Muscle layer of duodenum (tissue), 2 donors: ENCODE measurements around the gene LONP2.

Experiments used
- H3K27ac ChIP-seq: one replicate; pipeline ENCODE4 v1.7.0; 2013; ENCODE audit warnings: mild to moderate bottlenecking, low read length
- H3K27me3 ChIP-seq: one replicate; pipeline ENCODE4 v1.7.0; 2013; ENCODE audit warnings: low read depth, mild to moderate bottlenecking, control low read depth, low read length
- H3K36me3 ChIP-seq, 2 donors: one replicate each; pipeline ENCODE4 v1.7.0; 2013; ENCODE audit warnings: low read length in 2 of 2, control low read depth in 1 of 2, mild to moderate bottlenecking in 1 of 2; ENCODE audit not compliant: insufficient read depth in 2 of 2, control insufficient read depth in 1 of 2
- H3K4me1 ChIP-seq, 2 donors: one replicate each; pipeline ENCODE4 v1.7.0; 2013; ENCODE audit warnings: low read length in 2 of 2, mild to moderate bottlenecking in 2 of 2, control low read depth in 1 of 2, moderate library complexity in 1 of 2; ENCODE audit not compliant: insufficient read depth in 2 of 2, control insufficient read depth in 1 of 2
- H3K4me3 ChIP-seq, 2 donors: one replicate each; pipeline ENCODE4 v1.7.0; 2013; ENCODE audit warnings: low read length in 2 of 2, low read depth in 1 of 2, mild to moderate bottlenecking in 1 of 2
- H3K9me3 ChIP-seq, 2 donors: one replicate each; pipeline ENCODE4 v1.7.0; 2013; ENCODE audit warnings: low read length in 2 of 2, control low read depth in 1 of 2, mild to moderate bottlenecking in 1 of 2; ENCODE audit not compliant: control insufficient read depth in 1 of 2
- donor health status: healthy.

LONP2 gene

GRCh38 chr16:48271728-48272127, 27.6 kb downstream of the LONP2 start:
- Histone ChIP-seq H3K9me3 (no peaks in the 10 kb centered on the region), H3K27ac (peak overlapping the region; percentile 0), H3K27me3 (no peaks in the 10 kb centered on the region), H3K4me3 (no peak overlapping the region), H3K36me3 (peaks cover 4 to 16% of the 10 kb centered on the region in 2 donors), H3K4me1 (peaks cover 0 to 7% of the 10 kb centered on the region in 2 donors)

- peak overlapping the region; percentile 47 for H3K27ac ChIP-seq
These were observed 28.8 kb downstream of the LONP2 start for GRCh38 chr16:48272837-48273421.

GRCh38 chr16:48274476-48274875, 30.4 kb downstream of the LONP2 start:
- no peak overlapping the region for H3K27ac ChIP-seq
- H3K4me3 ChIP-seq = no peak overlapping the region
- peaks cover 4 to 7% of the 10 kb centered on the region in 2 donors for H3K4me1 ChIP-seq
- no peaks in the 10 kb centered on the region for H3K9me3 ChIP-seq
- H3K27me3 ChIP-seq = no peaks in the 10 kb centered on the region
- peaks cover 4 to 28% of the 10 kb centered on the region in 2 donors for H3K36me3 ChIP-seq

More at GRCh38 chr16:48272837-48273421, 28.8 kb downstream of the LONP2 start:
- no peaks in the 10 kb centered on the region for H3K27me3 ChIP-seq
- H3K36me3 ChIP-seq = peaks cover 4 to 19% of the 10 kb centered on the region in 2 donors
- peaks cover 4 to 7% of the 10 kb centered on the region in 2 donors for H3K4me1 ChIP-seq
- no peak overlapping the region for H3K4me3 ChIP-seq
- no peaks in the 10 kb centered on the region for H3K9me3 ChIP-seq

- peaks cover 4 to 7% of the 10 kb centered on the region in 2 donors for H3K4me1 ChIP-seq
These were observed 32.0 kb downstream of the LONP2 start for GRCh38 chr16:48276102-48276501.

GRCh38 chr16:48277158-48277557, 33.1 kb downstream of the LONP2 start:
- Histone ChIP-seq H3K27ac (no peak overlapping the region), H3K9me3 (no peaks in the 10 kb centered on the region), H3K4me1 (peaks cover 3 to 4% of the 10 kb centered on the region in 2 donors)

More at GRCh38 chr16:48276102-48276501, 32.0 kb downstream of the LONP2 start:
- Histone ChIP-seq H3K27me3 (no peaks in the 10 kb centered on the region), H3K4me3 (no peak overlapping the region), H3K9me3 (no peaks in the 10 kb centered on the region), H3K27ac (peak overlapping the region; percentile 7), H3K36me3 (peaks cover 0 to 26% of the 10 kb centered on the region in 2 donors)

GRCh38 chr16:48279199-48279598, 35.1 kb downstream of the LONP2 start:
- H3K4me3 ChIP-seq = no peak overlapping the region
- H3K9me3 ChIP-seq = no peaks in the 10 kb centered on the region
- H3K36me3 ChIP-seq = peaks cover 0 to 27% of the 10 kb centered on the region in 2 donors
- peaks cover 4 to 5% of the 10 kb centered on the region in 2 donors for H3K4me1 ChIP-seq
- no peak overlapping the region for H3K27ac ChIP-seq
- H3K27me3 ChIP-seq = no peaks in the 10 kb centered on the region

More at GRCh38 chr16:48277158-48277557, 33.1 kb downstream of the LONP2 start:
- H3K36me3 ChIP-seq = peaks cover 0 to 26% of the 10 kb centered on the region in 2 donors
- H3K4me3 ChIP-seq = no peak overlapping the region
- no peaks in the 10 kb centered on the region for H3K27me3 ChIP-seq

GRCh38 chr16:48280546-48280945, 36.4 kb downstream of the LONP2 start:
- Histone ChIP-seq H3K27me3 (no peaks in the 10 kb centered on the region), H3K4me3 (no peak overlapping the region), H3K27ac (no peak overlapping the region), H3K36me3 (peaks cover 0 to 26% of the 10 kb centered on the region in 2 donors), H3K4me1 (peaks cover 4 to 5% of the 10 kb centered on the region in 2 donors), H3K9me3 (no peaks in the 10 kb centered on the region)

- peak overlapping the region; percentile 25 for H3K27ac ChIP-seq
- H3K27me3 ChIP-seq = no peaks in the 10 kb centered on the region
- no peak overlapping the region for H3K4me3 ChIP-seq
- peaks cover 13 to 32% of the 10 kb centered on the region in 2 donors for H3K36me3 ChIP-seq
- peaks cover 0 to 5% of the 10 kb centered on the region in 2 donors for H3K4me1 ChIP-seq
- H3K9me3 ChIP-seq = peaks cover 0 to 9% of the 10 kb centered on the region in 2 donors
These were observed 38.6 kb downstream of the LONP2 start for GRCh38 chr16:48282636-48283263.

- H3K4me1 ChIP-seq = peaks cover 0 to 5% of the 10 kb centered on the region in 2 donors
- H3K4me3 ChIP-seq = no peak overlapping the region
- peaks cover 19 to 24% of the 10 kb centered on the region in 2 donors for H3K36me3 ChIP-seq
- H3K27me3 ChIP-seq = no peaks in the 10 kb centered on the region
- H3K27ac ChIP-seq = no peak overlapping the region
- peaks cover 0 to 10% of the 10 kb centered on the region in 2 donors for H3K9me3 ChIP-seq
These were observed 40.8 kb downstream of the LONP2 start for GRCh38 chr16:48284772-48285409.

- Histone ChIP-seq H3K9me3 (peaks cover 0 to 10% of the 10 kb centered on the region in 2 donors), H3K27ac (no peak overlapping the region), H3K36me3 (peaks cover 23 to 28% of the 10 kb centered on the region in 2 donors), H3K27me3 (no peaks in the 10 kb centered on the region), H3K4me3 (no peak overlapping the region), H3K4me1 (peaks cover 0 to 5% of the 10 kb centered on the region in 2 donors)
These were observed 43.1 kb downstream of the LONP2 start for GRCh38 chr16:48287239-48287638.

GRCh38 chr16:48291303-48291702, 47.2 kb downstream of the LONP2 start:
- Histone ChIP-seq H3K36me3 (peaks cover 26 to 37% of the 10 kb centered on the region in 2 donors), H3K27ac (no peak overlapping the region), H3K9me3 (peaks cover 0 to 10% of the 10 kb centered on the region in 2 donors), H3K4me1 (no peaks in the 10 kb centered on the region), H3K27me3 (no peaks in the 10 kb centered on the region), H3K4me3 (no peak overlapping the region)
